GM18517 (cell line): ENCODE results near the gene MANSC1.

ENCODE experiments used
- ATAC-seq: cut with Tn5 transposase; IDR thresholded peaks from one replicate; pipeline ENCODE4 v1.9.1; 2021; ENCODE audit warnings: mild to moderate bottlenecking, moderate library complexity; ENCODE audit not compliant: unreplicated experiment

Gene MANSC1

DNA sequence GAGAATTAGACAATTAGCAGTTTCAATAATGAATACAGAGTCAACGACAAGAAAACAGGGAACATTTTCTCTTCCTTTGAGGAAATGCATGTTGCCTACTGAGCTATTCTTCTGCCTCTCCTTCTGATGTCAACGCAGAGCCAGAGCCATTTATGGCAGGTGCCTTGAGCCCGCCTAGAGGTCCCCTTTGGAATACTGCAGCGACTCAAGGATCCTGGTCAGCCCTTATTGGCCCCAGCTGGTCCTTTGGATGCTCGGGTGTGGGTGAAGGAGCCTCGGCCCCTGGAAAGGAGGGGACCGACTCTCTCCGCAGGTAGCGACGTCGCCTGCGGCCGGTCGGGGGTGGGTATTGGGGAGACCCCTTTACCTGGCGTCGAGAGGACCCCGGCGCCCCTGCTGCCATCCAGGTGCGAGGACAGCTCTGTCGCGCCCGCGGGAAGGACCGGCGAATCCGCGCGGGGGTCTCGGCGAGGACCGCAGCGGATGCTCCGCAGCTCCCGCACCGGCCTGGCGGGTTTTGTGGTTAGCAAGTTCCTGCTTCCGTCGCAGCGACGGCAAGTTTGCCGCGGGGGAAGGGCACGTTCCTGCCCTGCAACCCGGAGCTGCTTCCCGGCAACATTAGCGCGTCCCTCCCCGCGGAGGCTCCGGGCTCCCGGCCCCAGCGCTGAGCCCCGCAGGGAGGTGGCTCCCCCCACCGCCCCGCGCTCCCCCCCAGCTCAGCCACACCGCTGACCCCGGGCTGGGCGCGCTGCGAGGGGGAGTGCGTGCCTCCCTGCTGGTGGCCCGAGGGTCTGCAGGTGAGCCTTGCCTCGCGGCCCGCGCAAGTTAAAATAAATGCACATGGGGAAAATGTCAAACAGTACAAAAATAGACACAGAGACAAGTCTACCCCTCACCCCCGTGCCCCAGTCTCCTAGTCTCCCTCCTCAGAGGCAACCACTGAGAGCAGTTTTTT is at the start of gene MANSC1:
TSS of gene MANSC1 (minus strand) at position 532 of the 955 bp plus-strand sequence. CDS start 6,928 bp downstream, outside the sequence.
- no peak for ATAC-seq

DNA sequence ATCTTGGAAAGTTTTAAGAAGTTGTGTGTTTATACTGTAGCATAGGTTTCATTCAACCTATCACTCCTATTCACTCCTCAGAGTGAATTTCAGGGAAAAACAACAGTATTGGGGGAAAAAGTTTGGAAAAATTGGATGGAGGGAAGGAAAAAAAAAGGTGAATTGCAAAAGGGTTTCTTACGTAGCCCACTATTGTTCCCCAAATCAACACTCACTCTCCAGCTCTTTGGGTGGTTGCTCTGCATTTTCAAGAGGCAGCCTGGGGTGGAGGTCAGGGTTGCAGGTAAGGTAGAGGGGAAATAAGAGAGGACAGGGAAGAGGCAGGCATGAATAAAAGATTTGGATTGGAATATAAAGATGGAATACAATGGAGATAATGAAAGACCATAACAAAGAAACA is 49.1 kb upstream of the MANSC1 start:
- no peak for ATAC-seq

DNA sequence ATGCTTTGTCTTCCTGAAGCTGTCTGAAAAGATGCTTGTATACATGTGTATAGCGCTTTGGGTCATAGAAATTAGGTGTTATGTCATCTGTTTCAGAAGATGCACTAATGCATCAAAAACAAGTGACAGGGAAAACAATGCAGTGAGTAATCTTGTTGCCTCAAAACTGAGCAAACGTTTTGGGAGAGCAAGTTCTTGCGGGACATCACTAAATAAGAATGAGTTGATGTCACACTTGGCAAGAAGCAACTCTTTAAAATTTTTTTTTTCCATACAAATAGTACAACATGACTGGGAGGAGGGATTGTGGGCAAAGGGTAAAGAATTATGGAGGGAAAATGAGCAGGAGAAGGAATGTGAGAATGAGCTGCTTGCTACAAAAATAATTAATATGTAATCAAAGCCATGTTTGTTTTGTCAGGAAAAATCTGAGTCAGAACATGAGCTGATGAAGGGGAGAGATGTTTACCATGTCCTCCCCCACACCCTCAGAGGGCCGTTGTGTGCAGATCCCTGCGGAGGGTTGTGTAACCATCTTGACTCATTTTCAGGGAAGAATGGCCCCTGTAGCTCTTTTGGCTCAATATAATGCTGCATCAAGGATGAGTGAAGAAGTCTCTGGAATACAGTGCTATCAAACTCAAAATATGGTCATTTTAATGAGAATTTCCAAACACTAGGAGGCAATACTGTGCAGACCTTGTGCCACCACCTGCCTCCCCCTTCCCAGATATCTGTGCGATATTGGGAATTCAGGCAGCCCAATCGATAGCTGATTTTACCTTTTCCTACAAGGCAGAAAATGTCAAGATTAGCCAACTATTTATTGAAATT is 48.2 kb upstream of the MANSC1 start:
- no peak for ATAC-seq

DNA sequence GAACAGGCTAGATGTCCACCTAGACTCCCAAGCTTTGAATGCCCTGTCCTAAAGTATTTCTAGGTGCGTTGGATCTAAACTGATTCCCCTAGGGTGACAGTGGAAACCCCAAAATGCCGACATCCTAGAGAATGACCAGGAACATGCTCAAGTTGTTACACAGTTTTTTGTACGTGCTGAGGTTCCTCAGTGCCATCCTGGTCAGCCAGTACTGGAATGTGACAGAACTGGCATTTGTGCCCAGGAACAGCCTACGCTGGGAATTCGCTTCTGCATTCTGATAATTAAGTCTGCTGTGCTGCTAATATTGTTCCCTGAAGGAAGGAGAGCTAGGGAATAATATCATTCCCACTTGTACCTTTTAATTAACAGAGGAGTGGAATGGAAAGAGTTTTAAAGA is 47.1 kb upstream of the MANSC1 start:
- ATAC-seq, result no peak

DNA sequence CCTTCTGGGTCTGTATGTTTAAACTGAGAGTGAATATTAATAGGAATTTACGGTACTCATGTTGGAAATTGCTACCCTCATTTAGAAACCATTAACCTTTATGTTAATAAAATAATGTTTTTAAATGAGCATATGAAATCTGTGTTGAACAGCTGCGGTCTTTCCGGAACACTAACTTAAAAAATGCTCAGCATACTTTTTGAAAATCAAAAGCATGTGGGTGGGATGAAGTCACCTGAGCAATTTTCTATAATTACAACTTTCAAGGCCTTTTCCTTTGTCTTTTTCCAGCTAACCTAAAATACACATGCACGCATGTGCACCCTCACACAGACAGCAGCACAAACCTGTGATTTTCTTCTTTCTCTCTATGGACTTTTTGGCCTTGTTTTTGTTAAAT is 46.7 kb upstream of the MANSC1 start:
- no peak for ATAC-seq

DNA sequence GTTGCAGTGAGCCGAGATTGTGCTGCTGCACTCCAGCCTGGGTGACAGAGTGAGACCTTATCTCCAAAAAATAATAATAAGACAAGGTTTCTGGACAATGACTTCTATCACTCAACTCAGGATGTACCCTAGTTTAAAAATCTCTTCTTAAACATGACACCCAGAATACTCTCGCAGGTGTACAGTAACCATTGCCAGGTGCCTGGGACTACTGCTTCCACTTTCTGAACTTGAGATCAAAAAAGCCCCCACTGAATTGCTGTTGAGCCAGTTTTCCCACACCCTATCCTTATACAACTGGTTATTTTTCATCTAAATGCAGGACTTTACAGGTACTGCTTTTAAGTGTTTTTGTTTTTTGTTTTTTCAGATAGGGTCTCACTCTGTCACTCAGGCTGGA is 43.1 kb upstream of the MANSC1 start:
- no peak for ATAC-seq

DNA sequence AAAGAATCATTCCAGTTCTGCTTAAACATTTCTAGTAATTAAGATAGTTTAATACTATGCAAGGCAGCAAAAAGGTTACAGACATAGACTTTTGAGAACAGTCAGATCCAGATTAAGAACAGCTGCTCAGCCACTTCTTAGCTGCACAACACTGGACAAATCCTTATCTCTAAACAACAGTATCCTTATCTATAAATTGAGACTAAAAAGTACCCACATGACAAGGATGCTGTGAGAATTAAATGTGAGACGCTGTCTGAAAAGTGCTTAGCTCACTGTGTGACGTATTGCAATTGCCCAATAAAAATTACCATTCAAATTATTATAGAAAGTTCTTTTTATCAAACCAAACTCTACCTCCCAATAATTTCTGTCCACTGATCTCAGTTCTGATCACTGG is 42.4 kb upstream of the MANSC1 start:
- no peak for ATAC-seq

DNA sequence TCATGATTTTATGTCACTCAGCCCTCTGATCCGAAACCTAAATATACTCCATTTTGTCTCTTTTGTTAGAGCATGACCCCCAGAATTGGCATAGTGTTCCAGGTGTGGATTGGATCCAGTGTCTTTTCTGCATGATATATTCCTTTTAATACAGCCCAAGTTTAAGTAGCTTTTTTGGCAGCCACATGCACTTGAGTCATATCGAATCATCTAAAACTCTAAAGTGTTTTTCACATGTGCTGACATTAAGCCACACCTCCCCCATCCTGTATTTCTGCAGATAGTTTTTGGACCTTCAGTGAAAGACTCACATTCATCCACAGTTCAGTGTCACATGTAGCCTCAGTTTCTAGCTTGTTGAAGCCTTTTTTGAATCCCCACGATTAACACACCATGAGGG is 37.5 kb upstream of the MANSC1 start:
- ATAC-seq, result no peak

DNA sequence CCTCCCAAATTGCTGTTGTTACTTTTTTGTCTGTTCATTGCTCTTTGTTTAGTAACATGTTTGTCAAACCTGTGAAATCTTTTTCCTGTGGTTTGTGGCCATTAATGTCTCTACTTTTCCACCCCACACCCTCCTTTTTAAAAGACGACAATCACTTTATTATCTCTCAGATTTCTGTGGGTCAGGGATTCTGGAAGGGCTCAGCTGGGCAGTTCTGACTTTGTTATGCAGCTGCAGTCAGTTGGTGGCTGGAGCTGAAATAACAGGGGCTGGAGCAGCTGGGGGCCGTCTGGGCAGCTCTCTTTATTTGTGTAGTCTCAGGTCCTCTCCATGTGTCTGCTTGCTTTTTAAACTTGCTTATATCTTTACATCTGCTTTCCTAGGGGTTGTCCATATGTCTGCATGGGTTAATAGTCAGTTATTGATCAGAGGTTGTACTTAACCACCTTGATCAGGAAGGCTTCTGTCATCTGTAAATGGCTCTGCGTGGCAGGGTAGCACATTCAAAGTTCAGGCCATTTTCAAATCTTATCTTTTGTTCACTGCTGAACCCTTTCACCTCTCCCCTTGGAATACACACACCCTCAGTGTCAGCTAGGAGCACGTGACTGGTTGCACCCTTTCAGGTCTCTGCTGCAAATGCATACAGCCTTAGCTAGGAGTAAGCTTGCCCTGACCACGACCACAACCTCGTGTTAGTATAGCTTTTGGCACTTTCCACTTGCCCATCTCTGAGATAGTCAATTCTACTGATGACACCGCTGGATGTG is 34.7 kb upstream of the MANSC1 start:
- ATAC-seq, result no peak

DNA sequence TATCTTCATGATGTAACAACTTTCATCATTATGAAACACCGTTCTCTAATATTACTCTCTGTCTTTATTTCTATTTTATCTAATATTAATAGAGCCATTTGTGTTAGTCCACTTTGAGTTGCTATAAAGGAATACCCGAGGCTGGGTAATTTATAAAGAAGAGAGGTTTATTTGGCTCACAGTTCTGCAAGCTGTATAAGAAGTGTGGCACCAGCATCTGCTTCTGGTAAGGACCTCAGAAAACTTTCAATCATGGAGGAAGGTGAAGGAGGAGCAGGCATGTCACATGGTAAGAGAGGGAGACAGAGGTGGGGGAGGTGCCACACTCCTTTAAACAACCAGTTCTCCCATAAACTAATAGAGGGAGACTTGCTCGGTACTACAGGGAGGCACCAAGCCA is 31.9 kb upstream of the MANSC1 start:
- ATAC-seq, result no peak

DNA sequence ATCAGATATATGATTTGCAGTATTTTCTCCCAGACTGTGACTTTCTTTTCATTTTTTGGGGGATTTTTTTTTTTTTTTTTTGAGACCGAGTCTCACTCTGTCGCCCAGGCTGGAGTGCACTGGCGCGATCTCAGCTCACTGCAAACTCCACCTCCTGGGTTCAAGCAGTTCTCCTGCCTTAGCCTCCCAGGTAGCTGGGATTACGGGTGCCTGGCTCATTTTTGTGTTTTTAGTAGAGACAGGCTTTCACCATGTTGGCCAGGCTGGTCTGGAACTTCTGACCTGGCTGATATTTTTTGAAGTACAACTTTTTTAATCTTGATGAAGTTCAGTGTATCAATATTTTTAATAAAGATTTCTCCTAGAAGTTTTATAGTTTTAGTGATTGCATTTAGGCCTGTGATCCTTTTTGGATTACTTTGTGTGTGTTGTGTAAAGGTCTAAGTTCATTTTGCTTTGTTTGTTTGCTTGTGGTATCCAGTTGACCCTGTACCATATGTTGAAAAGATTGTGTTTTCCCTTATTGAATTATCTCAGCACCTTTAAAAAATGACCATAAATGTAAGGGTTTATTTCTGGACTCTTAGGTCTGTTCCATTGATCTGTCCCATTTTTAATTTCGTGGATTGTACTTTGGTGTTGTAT is 31.0 kb upstream of the MANSC1 start:
- ATAC-seq, result no peak

DNA sequence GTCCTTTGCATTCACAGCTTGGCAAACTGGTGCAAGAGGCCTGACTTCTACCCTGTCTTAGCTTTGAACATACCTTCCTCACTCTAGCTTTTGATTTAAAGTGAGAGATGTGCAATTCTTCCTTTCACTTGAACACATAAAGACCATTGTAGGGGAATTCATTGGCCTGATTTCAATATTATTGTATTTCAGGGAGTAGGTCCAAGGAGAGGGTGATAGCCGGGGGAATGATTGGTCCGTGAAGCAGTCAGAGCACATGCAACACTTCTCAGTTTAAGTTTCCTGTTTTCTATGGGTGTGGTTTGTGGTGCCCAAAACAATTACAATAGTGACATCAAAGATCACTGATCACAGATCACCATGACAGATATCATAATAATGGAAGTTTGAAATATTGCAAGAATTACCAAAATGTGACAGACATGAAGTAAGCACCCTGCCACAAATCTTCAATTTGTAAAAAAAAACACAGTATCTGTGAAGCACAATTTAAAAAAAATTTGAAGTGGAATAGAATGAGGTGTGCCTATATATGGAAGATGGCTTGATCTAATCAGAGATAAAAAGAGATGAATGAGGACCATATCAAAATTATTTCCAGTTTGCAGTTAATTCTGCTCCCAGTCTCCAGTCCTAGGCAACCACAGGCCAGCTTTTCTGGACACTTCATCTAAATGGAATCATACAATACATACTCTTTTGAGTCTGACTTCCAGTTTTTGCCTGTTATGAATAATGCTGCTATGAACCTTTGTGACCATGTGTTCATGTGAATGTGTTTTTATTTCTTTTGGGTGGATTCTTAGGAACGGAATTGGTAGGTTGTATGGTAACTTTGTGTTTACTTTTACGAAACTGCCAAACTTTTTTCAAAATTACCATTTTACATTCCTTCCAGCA is 30.0 kb upstream of the MANSC1 start:
- no peak for ATAC-seq

DNA sequence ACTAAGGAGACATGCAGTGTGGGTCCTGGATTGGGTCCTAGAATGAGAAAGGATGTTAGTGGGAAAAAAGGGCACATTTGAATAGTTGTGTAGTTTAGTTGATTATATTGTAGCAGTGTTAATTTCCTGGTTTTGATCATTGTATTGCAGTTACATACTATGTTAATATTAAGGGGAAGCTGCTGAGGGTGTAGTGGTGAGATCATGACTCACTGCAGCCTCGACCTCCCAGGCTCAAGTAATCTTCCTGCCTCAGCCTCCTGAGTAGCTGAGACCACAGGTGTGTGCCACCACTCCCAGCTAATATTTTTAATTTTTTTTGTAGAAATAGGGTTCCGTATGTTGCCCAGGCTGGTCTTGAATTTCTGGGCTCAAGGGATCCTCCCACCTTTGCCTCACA is 28.6 kb upstream of the MANSC1 start:
- no peak for ATAC-seq

DNA sequence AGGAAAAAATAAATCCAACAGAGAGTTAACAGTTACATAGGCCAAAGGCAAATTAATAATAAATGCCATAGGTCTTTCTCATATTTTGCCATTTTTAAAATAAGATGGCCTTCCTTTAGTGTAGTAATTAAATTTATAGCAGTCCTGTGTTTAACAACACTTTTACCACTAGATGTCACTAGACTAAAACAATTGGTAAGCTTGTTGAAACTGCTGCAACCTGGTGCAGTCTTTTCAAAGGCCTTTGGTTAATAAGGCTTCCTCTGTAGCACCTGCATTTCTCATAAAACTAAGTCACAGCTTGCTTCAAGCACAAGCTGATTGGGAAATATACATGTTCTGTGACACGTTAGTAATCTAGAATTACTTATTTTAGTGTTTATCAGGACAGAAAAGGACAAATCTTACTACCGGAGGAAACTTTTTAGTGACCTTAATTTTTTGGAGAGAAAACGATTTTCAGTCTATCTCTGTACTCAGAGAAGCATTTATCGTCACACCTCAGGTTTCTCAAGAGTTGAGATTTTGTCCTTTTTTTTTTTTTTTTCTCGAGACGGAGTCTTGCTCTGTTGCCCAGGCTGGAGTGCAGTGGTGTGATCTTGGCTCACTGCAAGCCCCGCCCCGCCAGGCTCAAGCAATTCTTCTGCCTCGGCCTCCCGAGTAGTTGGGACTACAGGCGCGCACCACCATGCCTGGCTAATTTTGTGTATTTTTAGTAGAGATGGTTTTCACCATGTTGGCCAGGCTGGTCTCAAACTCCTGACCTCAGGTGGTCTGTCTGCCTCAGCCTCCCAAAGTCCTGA is 26.8 kb upstream of the MANSC1 start:
- ATAC-seq, result peak; percentile 69

DNA sequence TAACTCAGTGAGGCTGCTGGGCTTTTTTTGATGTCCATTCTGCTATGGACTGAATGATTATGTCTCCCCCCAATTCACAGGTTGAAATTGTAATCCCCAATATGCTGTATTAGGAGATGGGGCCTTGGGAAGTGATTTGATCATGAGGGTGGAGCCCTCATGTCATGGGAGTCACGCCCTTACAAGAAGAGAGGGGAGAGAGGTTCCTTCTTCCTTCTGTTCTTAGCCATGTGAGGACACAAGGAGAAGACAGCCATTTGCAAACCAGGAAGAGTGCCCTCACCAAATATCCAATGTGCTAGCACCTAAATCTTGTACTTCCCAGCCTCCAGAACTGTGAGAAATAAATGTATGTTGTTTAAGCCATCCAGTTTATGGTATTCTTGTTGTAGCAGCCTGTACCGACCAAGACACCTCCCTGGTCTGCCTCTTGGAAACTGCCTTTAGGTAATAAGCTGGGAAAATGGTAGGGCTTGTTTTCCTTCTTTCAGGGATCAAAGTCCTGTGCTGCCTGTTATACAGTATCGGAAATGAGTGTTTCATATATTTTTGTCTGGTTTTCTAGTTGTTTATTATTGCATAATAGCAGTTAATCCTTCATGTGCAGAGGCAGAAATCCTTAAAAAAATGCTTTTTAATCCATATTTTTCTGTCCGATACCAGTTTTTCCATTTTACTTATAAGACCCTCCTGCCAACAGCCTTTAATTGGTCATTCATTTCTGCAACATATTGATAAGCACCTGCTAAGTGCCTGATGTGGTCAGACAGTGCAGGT is 23.1 kb upstream of the MANSC1 start:
- no peak for ATAC-seq

DNA sequence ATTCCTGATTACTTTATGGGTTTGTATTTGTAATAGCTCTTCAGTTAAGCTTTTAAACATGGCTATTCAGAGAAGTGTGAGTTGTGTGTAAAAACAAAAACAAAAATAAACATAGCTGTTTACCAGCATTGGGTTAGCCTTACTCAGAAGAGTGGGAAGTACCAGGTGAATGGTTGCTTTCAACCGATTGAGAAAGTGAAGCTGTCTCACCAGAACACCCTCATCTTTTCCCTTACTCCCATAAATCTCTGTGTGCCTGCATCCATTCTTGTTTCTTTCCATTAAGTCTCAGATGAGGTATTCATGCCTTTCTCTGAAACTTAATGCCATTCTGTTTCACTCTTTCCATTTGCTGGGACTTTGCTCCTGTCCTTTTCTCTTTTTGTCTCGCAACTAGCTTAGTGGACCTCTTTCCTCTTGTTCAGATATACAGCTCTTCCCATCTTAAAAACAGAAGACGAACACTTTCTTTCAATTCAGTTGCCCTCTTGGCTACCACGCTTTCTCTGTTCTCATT is 17.5 kb upstream of the MANSC1 start:
- ATAC-seq, result no peak

DNA sequence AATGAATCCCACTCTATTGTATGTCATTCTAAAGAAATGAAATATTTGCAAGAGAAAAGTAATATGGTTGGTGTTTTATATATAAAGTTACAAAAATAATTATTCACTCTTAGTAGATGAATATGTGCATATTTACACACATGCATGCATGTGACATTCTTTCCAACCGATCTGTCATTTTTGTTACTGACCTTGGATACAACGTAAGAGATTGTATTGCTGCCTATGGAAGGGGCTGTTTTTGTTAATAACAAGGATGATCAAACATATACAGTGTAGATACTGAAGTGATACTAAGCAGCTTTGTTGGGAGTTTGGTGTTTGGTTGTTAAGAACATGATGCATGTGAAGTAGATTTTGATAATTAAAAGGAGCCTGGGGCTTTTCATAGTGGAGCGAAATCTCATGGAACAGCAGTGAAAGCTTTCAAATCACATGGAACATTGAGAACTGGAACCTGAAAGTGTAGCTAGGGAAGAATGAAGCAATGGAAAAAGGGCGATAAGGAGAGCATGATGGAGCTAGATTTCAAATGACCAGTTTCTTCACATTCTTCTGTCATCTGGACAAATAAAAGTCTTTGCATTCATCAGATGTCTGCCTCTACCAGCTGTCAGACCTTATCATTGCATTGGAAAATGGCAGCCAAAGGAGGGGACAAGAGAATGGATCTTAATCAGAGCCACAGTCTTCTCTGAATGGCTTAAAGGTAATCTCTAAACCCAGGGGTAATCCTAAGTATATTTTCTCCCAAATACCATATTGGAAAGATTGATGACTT is 16.8 kb upstream of the MANSC1 start:
- no peak for ATAC-seq
